Caco-2 (cell line): Measurements from ENCODE around the gene ACP7. TPM values are rescaled to one million over a fixed set of nuclear protein-coding genes. Genes with fewer than 3 reads are reported as not detected.

Source experiments
- BruUV-seq: library from RNA; stranded (reverse); fragments of 400-500 nt; replicated peaks from 2 replicates; lab custom pipeline; 2021; lab: Mats Ljungman, UMichigan
- CTCF ChIA-PET: fragments of 300-600 bp; sonication (Branson Sonifier 250); formaldehyde crosslinking; loops from one replicate; lab custom pipeline; 2022; ENCODE audit warnings: antibody characterized with exemption; lab: Charles Lee
- POLR2A ChIA-PET: fragments of 300-600 bp; sonication (Branson Sonifier 250); formaldehyde crosslinking; loops from one replicate; lab custom pipeline; 2022; ENCODE audit warnings: antibody characterized with exemption; lab: Charles Lee
- DNase-seq, 2 experiments: peaks; one replicate each; pipeline versions ENCODE4 v3.0.0 to v3.0.0-alpha.2; 2020 to 2022
- H3K27me3 ChIP-seq: replicated peaks from 2 replicates; pipeline ENCODE4 v1.6.0; 2011; ENCODE audit warnings: low read length; ENCODE audit not compliant: control insufficient read depth, insufficient read depth
- H3K36me3 ChIP-seq: 2 replicates; pipeline ENCODE4 v1.5.1; 2011; ENCODE audit warnings: low read length; ENCODE audit not compliant: control insufficient read depth, insufficient read depth
- H3K4me1 ChIP-seq: fragments of 250-450 bp; sonication (Bioruptor Pico); 2 replicates; pipeline ENCODE4 v1.5.1; 2020; ENCODE audit warnings: mild to moderate bottlenecking
- H3K4me3 ChIP-seq: 2 replicates; pipeline ENCODE4 v1.5.1; 2011; ENCODE audit warnings: low read depth, mild to moderate bottlenecking, control low read depth, low read length
- H3K9me3 ChIP-seq: fragments of 250-450 bp; sonication (Bioruptor Pico); 2 replicates; pipeline ENCODE4 v1.5.1; 2020; ENCODE audit warnings: mild to moderate bottlenecking, moderate library complexity
- H3K27ac Mint-ChIP-seq: one replicate; pipeline ENCODE4 v1.8.0; 2022; ENCODE audit warnings: mixed read lengths; ENCODE audit not compliant: unreplicated experiment
- H3K27me3 Mint-ChIP-seq: one replicate; pipeline ENCODE4 v1.8.0; 2022; ENCODE audit warnings: mixed read lengths; ENCODE audit not compliant: insufficient read depth, unreplicated experiment
- H3K36me3 Mint-ChIP-seq: one replicate; pipeline ENCODE4 v1.8.0; 2022; ENCODE audit warnings: mild to moderate bottlenecking, mixed read lengths; ENCODE audit not compliant: insufficient read depth, unreplicated experiment
- H3K4me1 Mint-ChIP-seq: one replicate; pipeline ENCODE4 v1.8.0; 2022; ENCODE audit warnings: low read depth, mixed read lengths; ENCODE audit not compliant: unreplicated experiment
- H3K4me3 Mint-ChIP-seq: one replicate; pipeline ENCODE4 v1.8.0; 2022; ENCODE audit warnings: mild to moderate bottlenecking, moderate library complexity, mixed read lengths; ENCODE audit not compliant: unreplicated experiment
- H3K9me3 Mint-ChIP-seq: one replicate; pipeline ENCODE4 v1.8.0; 2022; ENCODE audit warnings: mixed read lengths; ENCODE audit not compliant: unreplicated experiment
- intact Hi-C: fragments of 100-400 bp; cut with micrococcal nuclease; formaldehyde crosslinking; loops from one replicate; pipeline ENCODE4 v1.10.0; 2022; ENCODE audit not compliant: unreplicated experiment
- total RNA-seq: library from RNA; stranded (reverse); gene quantifications from 2 replicates; pipeline ENCODE4 v1.2.3, GENCODE V29; 2022
- TF ChIP-seq, protein P1 (sequence below), 2 experiments: fragments of 200-600 bp in 1 of 2; IDR thresholded peaks; 1 replicate in 1 of 2; 2 replicates in 1 of 2; pipeline versions ENCODE4 v1.5.1 to v1.8.0; 2011 to 2022; ENCODE audit warnings: antibody characterized with exemption in 1 of 2, control low read depth in 1 of 2, inconsistent platforms in 1 of 2, low read depth in 1 of 2, low read length in 1 of 2, mild to moderate bottlenecking in 1 of 2, moderate library complexity in 1 of 2; ENCODE audit not compliant: insufficient read depth in 1 of 2, severe bottlenecking in 1 of 2, unreplicated experiment in 1 of 2

The ACP7 gene
- total RNA-seq, 1 experiment from 2014 or later, result 0.45 TPM

DNA sequence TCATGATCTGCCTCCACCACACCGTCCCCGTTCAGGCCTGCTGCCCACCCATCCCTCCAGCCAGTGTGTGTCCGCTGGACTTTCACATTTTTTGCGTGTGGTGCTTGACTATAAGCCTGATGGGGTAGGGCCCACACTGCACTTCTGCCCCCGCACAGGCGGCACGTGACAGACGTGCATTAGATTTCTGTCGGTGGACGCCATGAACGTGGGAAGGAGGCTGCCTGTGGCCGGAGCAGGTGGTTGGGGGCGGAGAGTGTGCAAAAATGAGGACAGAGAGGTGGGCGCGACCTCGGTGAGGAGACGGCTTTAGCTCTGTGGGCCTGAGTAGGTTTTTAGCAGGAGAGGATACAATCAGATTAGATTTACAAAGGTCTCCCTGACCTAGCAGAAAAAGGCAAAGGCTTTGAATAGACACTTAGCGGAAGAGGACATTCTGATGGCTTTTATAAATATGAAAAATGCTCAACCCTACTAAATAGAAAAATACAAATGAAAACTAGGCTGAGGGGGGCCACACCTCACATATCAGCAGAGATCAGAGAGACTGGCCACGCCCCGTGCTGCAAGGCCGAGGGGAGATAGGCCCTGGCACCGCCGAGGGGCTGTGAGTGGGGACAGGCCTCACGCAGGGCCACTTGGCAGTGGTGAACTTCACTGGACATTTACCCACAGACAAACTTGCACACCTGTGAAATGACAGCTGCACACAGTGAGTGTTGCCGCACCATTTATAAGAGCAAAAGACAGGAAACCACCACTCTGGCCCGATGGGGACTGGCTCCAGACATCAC is 66.8 kb downstream of the ACP7 start:
- Histone ChIP-seq H3K36me3 (no peaks in the 10 kb centered on the region; the same call in none of the 2 replicates), H3K27me3 (no peaks in the 10 kb centered on the region), H3K9me3 (peaks cover 4% of the 10 kb centered on the region; the same call in 1 of the 2 replicates), H3K4me3 (no peak overlapping the region), H3K4me1 (peaks cover 36% of the 10 kb centered on the region)
- no TSS peak for BruUV-seq
- intact Hi-C loops, result no loop called here
- Mint-ChIP-seq H3K4me1 (peaks cover 55% of the 10 kb centered on the region), H3K27me3 (no peaks in the 10 kb centered on the region), H3K4me3 (no peak overlapping the region), H3K9me3 (no peaks in the 10 kb centered on the region), H3K27ac (peak overlapping the region; percentile 12), H3K36me3 (peaks cover 52% of the 10 kb centered on the region)
- ChIA-PET CTCF (no interaction called here), POLR2A (no interaction called here)
- TF ChIP-seq, protein P1, sequence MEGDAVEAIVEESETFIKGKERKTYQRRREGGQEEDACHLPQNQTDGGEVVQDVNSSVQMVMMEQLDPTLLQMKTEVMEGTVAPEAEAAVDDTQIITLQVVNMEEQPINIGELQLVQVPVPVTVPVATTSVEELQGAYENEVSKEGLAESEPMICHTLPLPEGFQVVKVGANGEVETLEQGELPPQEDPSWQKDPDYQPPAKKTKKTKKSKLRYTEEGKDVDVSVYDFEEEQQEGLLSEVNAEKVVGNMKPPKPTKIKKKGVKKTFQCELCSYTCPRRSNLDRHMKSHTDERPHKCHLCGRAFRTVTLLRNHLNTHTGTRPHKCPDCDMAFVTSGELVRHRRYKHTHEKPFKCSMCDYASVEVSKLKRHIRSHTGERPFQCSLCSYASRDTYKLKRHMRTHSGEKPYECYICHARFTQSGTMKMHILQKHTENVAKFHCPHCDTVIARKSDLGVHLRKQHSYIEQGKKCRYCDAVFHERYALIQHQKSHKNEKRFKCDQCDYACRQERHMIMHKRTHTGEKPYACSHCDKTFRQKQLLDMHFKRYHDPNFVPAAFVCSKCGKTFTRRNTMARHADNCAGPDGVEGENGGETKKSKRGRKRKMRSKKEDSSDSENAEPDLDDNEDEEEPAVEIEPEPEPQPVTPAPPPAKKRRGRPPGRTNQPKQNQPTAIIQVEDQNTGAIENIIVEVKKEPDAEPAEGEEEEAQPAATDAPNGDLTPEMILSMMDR (IDR thresholded peaks at IDR 0.05; ENCODE audit: insufficient read depth in 1 of 2, low read depth in 1 of 2, low read length in 1 of 2, severe bottlenecking in 1 of 2, unreplicated experiment in 1 of 2), result no peak
- no peak for DNase-seq

DNA sequence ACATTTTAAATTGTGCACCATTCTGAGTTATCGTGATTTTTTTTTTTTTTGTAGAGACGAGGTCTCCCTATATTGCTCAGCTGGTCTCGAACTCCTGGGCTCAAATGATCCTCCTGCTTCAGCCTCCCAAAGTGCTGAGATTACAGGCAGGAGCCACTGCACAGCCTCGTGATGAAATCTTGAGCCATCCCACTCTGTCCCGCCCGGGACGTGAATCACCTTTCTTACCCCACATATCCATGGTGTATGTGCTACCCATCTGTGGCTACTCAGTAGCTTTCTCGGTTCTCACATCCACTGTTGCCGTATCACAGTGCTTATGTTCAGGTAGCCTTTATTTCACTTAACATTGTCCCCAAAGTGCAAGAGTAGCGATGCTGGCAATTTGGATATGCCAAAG is 67.9 kb downstream of the ACP7 start:
- no peak overlapping the region for H3K4me3 ChIP-seq

DNA sequence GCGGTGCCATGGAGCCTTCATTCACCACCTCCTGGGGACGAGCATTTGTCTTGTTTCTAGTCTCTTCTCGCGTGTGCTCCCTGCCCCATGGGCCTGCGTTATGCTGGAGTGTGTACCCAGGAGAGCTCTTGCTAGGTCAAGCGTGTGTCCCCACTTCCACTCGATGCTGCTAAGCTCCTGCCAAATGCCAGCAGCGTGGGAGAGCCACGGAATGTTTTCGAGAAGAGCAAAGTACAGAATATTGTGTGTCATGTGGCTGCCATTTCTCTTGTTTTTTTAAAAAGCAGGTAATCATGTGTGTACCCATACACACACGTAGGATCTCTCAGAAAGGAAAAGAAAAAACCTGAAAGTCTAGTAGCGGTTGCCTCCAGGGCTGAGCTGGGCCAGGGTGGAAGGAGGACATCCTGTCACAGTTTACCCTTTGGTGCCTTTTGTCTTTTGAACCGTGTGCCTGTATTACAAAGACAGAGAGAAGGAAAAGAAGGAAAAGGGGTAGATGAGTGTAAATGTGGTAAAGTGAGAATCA is 70.0 kb downstream of the ACP7 start:
- ChIA-PET POLR2A (no interaction called here), CTCF (interaction anchor here (0.6 to 1.9 kb wide), 3 partner anchors 147 to 188 kb away, joined by 4 to 5 read pairs (median 4); partner anchors contain the start of genes FBXO17 and SAMD4B)
- Histone ChIP-seq H3K27me3 (no peaks in the 10 kb centered on the region), H3K4me1 (peaks cover 60% of the 10 kb centered on the region), H3K9me3 (no peaks in the 10 kb centered on the region), H3K4me3 (no peak overlapping the region), H3K36me3 (peaks cover 1% of the 10 kb centered on the region)
- Mint-ChIP-seq H3K4me1 (peaks cover 68% of the 10 kb centered on the region), H3K27me3 (no peaks in the 10 kb centered on the region), H3K4me3 (peak overlapping the region; percentile 60), H3K27ac (peak overlapping the region; percentile 91), H3K36me3 (peaks cover 49% of the 10 kb centered on the region), H3K9me3 (no peaks in the 10 kb centered on the region)
- intact Hi-C loops, result loop anchor here (2.0 kb wide), 1 partner anchor 27 kb away; no protein-coding TSS in a partner anchor
- DNase-seq, result no peak
- no TSS peak for BruUV-seq
- TF ChIP-seq, protein P1 (IDR thresholded peaks at IDR 0.05; ENCODE audit: insufficient read depth in 1 of 2, low read depth in 1 of 2, low read length in 1 of 2, severe bottlenecking in 1 of 2, unreplicated experiment in 1 of 2), result no peak

More for the DNA sequence above, 67.9 kb downstream of the ACP7 start:
- Histone ChIP-seq H3K27me3 (no peaks in the 10 kb centered on the region), H3K4me1 (peaks cover 39% of the 10 kb centered on the region), H3K9me3 (peaks cover 4% of the 10 kb centered on the region; the same call in 1 of the 2 replicates), H3K36me3 (no peaks in the 10 kb centered on the region; the same call in none of the 2 replicates)
- Mint-ChIP-seq H3K4me1 (peaks cover 54% of the 10 kb centered on the region), H3K27me3 (no peaks in the 10 kb centered on the region), H3K4me3 (no peak overlapping the region), H3K9me3 (no peaks in the 10 kb centered on the region), H3K36me3 (peaks cover 51% of the 10 kb centered on the region), H3K27ac (no peak overlapping the region)
- intact Hi-C loops, result no loop called here
- DNase-seq, result no peak
- TF ChIP-seq, protein P1 (IDR thresholded peaks at IDR 0.05; ENCODE audit: insufficient read depth in 1 of 2, low read depth in 1 of 2, low read length in 1 of 2, severe bottlenecking in 1 of 2, unreplicated experiment in 1 of 2), result no peak
- BruUV-seq, result no TSS peak
- ChIA-PET CTCF (no interaction called here), POLR2A (no interaction called here)
